B cell (primary cell): ENCODE results near the gene NPM3. TPM values are rescaled to one million over a fixed set of nuclear protein-coding genes. Genes with fewer than 3 reads are reported as not detected.

ENCODE experiments used
- ATAC-seq: fragments of 200-7000 bp; cut with Tn5 transposase; one replicate; pipeline ENCODE4 v1.10.0; 2021; ENCODE audit warnings: low read depth, mild to moderate bottlenecking, moderate number of reproducible peaks, moderate library complexity
- CTCF ChIA-PET: fragments of 350-600 bp; sonication (Branson Sonifier 250); formaldehyde crosslinking; loops from one replicate; lab custom pipeline; 2021; ENCODE audit warnings: antibody characterized with exemption, inconsistent platforms; lab: Charles Lee
- POLR2A ChIA-PET: fragments of 350-600 bp; sonication (Branson Sonifier 250); formaldehyde crosslinking; loops from one replicate; lab custom pipeline; 2021; ENCODE audit warnings: antibody characterized with exemption; lab: Charles Lee
- DNase-seq: peaks from one replicate; pipeline ENCODE4 v3.0.0; 2013
- H2AFZ ChIP-seq: 2 replicates; pipeline ENCODE4 v1.6.1; 2012; ENCODE audit warnings: mild to moderate bottlenecking, low read depth, low read length; ENCODE audit not compliant: insufficient read depth, poor library complexity, severe bottlenecking
- H3K27ac ChIP-seq, 2 donors: 1 replicate in 1 of 2; 2 replicates in 1 of 2; pipeline ENCODE4 v1.5.1; 2012 to 2013; ENCODE audit warnings: low read length in 2 of 2, mild to moderate bottlenecking in 2 of 2, moderate library complexity in 1 of 2
- H3K27me3 ChIP-seq, 4 experiments: fragments of 200-600 bp in 1 of 4; sonication (generic) in 1 of 4; replicated peaks in 1 of 4; 1 replicate in 2 of 4; 2 replicates in 2 of 4; pipeline versions ENCODE4 v1.6.1 to v1.7.0; 2013 to 2016; ENCODE audit warnings: low read length in 3 of 4, mild to moderate bottlenecking in 2 of 4, mixed read lengths in 1 of 4, moderate library complexity in 1 of 4; ENCODE audit not compliant: insufficient read depth in 4 of 4, control insufficient read depth in 3 of 4; ENCODE audit errors: control extremely low read depth in 1 of 4
- H3K36me3 ChIP-seq, 2 experiments: replicated peaks in 1 of 2; 1 replicate in 1 of 2; 2 replicates in 1 of 2; pipeline versions ENCODE4 v1.6.1 to v1.7.1; 2013; ENCODE audit warnings: low read length in 1 of 2; ENCODE audit not compliant: insufficient read depth in 2 of 2, control insufficient read depth in 1 of 2; ENCODE audit errors: control extremely low read depth in 1 of 2, extremely low read depth in 1 of 2
- H3K4me1 ChIP-seq, 2 donors: fragments of 200-600 bp in 1 of 2; sonication (generic) in 1 of 2; 1 replicate in 1 of 2; 2 replicates in 1 of 2; pipeline versions ENCODE4 v1.5.1 to v1.6.1; 2013 to 2017; ENCODE audit warnings: low read length in 2 of 2; ENCODE audit not compliant: control insufficient read depth in 2 of 2, insufficient read depth in 2 of 2
- H3K4me2 ChIP-seq: replicated peaks from 2 replicates; pipeline ENCODE3; 2012; ENCODE audit warnings: mild to moderate bottlenecking, low read depth, low read length; ENCODE audit not compliant: poor library complexity, severe bottlenecking
- H3K4me3 ChIP-seq, 5 experiments: fragments of 200-600 bp in 1 of 5; sonication (generic) in 1 of 5; 1 replicate in 3 of 5; 2 replicates in 2 of 5; pipeline versions ENCODE4 v1.5.1 to v1.7.0; 2011 to 2016; ENCODE audit warnings: low read length in 4 of 5, mild to moderate bottlenecking in 4 of 5, low read depth in 2 of 5, control low read depth in 1 of 5, moderate library complexity in 1 of 5; ENCODE audit not compliant: insufficient read depth in 1 of 5; ENCODE audit errors: control extremely low read depth in 1 of 5, extremely low read depth in 1 of 5
- H3K79me2 ChIP-seq: fragments of 200-600 bp; sonication (generic); one replicate; pipeline ENCODE4 v1.6.0; 2016; ENCODE audit warnings: low read length; ENCODE audit not compliant: control insufficient read depth, insufficient read depth
- H3K9ac ChIP-seq: fragments of 200-600 bp; sonication (generic); 2 replicates; pipeline ENCODE4 v1.6.1; 2017; ENCODE audit warnings: mild to moderate bottlenecking, low read length, moderate library complexity
- H3K9me3 ChIP-seq, 3 donors: one replicate each; pipeline versions ENCODE4 v1.6.1 to v1.7.1; 2013; ENCODE audit warnings: low read length in 2 of 3; ENCODE audit not compliant: control insufficient read depth in 2 of 3, insufficient read depth in 1 of 3; ENCODE audit errors: control extremely low read depth in 1 of 3
- H4K20me1 ChIP-seq: 2 replicates; pipeline ENCODE4 v1.6.0; 2012; ENCODE audit warnings: mild to moderate bottlenecking, low read length; ENCODE audit not compliant: insufficient read depth, control insufficient read depth, poor library complexity, severe bottlenecking
- H3K27ac Mint-ChIP-seq: one replicate; pipeline ENCODE4 v1.8.0; 2021; ENCODE audit warnings: mixed read lengths
- H3K27me3 Mint-ChIP-seq: one replicate; pipeline ENCODE4 v1.8.0; 2021; ENCODE audit warnings: mixed read lengths
- H3K4me1 Mint-ChIP-seq: one replicate; pipeline ENCODE4 v1.8.0; 2021; ENCODE audit warnings: mixed read lengths
- H3K4me3 Mint-ChIP-seq: one replicate; pipeline ENCODE4 v1.8.0; 2021; ENCODE audit warnings: mixed read lengths
- H3K9me3 Mint-ChIP-seq: one replicate; pipeline ENCODE4 v1.8.0; 2022; ENCODE audit warnings: mixed read lengths; ENCODE audit not compliant: insufficient read depth
- EZH2 ChIP-seq: IDR thresholded peaks from 2 replicates; pipeline ENCODE4 v1.6.1; 2012; ENCODE audit warnings: borderline replicate concordance, low read depth, mild to moderate bottlenecking, moderate library complexity, low read length; ENCODE audit not compliant: insufficient read depth, poor library complexity, severe bottlenecking
- WGBS: methylation state at CpG from one replicate; pipeline ENCODE4 v1.1.5; 2013; ENCODE audit warnings: missing lambda C conversion rate; ENCODE audit not compliant: insufficient coverage; 5-methylcytosine and 5-hydroxymethylcytosine counted together
- intact Hi-C: fragments of 100-400 bp; cut with micrococcal nuclease; formaldehyde crosslinking; loops from one replicate; pipeline ENCODE4 v1.10.0; 2022
- polyA plus RNA-seq: library from polyadenylated mRNA; depleted of rRNA; stranded (reverse); fragments of >200 nt; gene quantifications from 2 replicates; pipeline ENCODE4 v1.2.3, GENCODE V29; 2012
- total RNA-seq, 2 donors: library from RNA; stranded (reverse); fragments of 120-200 nt in 1 of 2; gene quantifications; 1 replicate in 1 of 2; 2 replicates in 1 of 2; pipeline versions ENCODE4 v1.2.3 to v1.2.4, GENCODE V29; 2013 to 2022
- TF ChIP-seq, protein P1 (sequence below): fragments of 200-600 bp; IDR thresholded peaks from one replicate; pipeline ENCODE4 v1.8.0; 2022; ENCODE audit warnings: antibody characterized with exemption, mild to moderate bottlenecking

The NPM3 gene
- total and polyA plus RNA-seq, 2 donors (not counting 1 experiment from before 2014, with no cell fraction given): 7.7 to 13.5 TPM

DNA sequence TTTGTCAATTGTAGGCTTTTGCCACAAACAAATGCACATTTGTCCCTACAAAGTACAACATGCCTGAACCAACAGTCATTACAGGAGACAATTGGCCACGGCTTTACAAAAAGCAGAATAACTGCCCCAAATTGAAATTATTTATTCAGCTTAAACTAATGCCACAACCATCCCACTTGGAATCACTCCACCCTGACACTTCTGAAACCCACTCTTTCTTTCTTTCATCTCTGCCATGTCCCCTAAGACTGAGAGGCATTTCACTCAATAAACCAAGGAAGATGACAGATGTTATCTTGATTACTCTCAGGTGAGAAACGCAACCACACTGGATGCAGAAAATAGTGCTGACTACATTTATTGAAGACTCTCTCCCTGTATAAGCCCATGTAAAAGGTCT, 2.6 kb upstream of the NPM3 start:
- ATAC-seq (no peak), DNase-seq (no peak)
- Histone ChIP-seq H3K79me2 (peaks cover 16% of the 10 kb centered on the region), H3K4me1 (peaks cover 13 to 31% of the 10 kb centered on the region in 2 donors), H3K9ac (no peak overlapping the region), H3K9me3 (no peaks in the 10 kb centered on the region), H3K4me2 (no peak overlapping the region), H2AFZ (no peak overlapping the region), H3K4me3 (no peak overlapping the region), H3K36me3 (peaks cover 0 to 60% of the 10 kb centered on the region in 2 experiments), H4K20me1 (peaks cover 56% of the 10 kb centered on the region), H3K27ac (no peak overlapping the region), H3K27me3 (no peaks in the 10 kb centered on the region)
- ChIA-PET CTCF (interaction anchor here (0.6 to 4.4 kb wide), 4 partner anchors 11 to 224 kb away, joined by 3 to 21 read pairs (median 3); no protein-coding TSS in a partner anchor), POLR2A (no interaction called here)
- Mint-ChIP-seq H3K27me3 (no peaks in the 10 kb centered on the region), H3K27ac (no peak overlapping the region), H3K9me3 (no peaks in the 10 kb centered on the region), H3K4me3 (no peak overlapping the region), H3K4me1 (peaks cover 38% of the 10 kb centered on the region)
- intact Hi-C loops: no loop called here
- 85% methylated on average over 2 of the region's 2 CpGs for WGBS
- no peak for TF ChIP-seq EZH2
- TF ChIP-seq, protein P1, sequence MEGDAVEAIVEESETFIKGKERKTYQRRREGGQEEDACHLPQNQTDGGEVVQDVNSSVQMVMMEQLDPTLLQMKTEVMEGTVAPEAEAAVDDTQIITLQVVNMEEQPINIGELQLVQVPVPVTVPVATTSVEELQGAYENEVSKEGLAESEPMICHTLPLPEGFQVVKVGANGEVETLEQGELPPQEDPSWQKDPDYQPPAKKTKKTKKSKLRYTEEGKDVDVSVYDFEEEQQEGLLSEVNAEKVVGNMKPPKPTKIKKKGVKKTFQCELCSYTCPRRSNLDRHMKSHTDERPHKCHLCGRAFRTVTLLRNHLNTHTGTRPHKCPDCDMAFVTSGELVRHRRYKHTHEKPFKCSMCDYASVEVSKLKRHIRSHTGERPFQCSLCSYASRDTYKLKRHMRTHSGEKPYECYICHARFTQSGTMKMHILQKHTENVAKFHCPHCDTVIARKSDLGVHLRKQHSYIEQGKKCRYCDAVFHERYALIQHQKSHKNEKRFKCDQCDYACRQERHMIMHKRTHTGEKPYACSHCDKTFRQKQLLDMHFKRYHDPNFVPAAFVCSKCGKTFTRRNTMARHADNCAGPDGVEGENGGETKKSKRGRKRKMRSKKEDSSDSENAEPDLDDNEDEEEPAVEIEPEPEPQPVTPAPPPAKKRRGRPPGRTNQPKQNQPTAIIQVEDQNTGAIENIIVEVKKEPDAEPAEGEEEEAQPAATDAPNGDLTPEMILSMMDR: no peak

DNA sequence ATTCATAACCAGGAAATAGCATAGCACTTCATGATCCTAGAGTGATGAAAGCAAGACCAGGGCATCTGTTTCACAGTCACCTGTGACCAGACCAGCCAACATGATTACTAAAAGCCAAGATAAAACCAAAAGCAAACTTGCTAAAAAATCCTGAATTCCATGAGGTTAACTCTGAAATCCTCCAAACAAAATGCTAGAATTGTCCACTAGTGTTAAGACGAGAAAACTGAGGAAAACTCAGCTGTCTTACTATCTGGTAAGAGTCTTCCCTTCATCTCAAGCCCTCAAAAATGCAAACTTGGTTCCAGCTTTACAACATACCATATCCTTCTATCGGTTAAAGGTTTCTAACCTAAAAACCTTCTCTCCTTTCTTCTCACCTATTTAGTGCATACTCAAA, 1.3 kb upstream of the NPM3 start:
- Histone ChIP-seq H3K9ac (no peak overlapping the region), H3K79me2 (peaks cover 21% of the 10 kb centered on the region), H3K4me1 (peaks cover 19 to 43% of the 10 kb centered on the region in 2 donors), H3K4me2 (no peak overlapping the region), H3K27me3 (peaks cover 0 to under 1% (median 0%) of the 10 kb centered on the region in 4 experiments), H2AFZ (no peak overlapping the region), H3K36me3 (peaks cover 0 to 49% of the 10 kb centered on the region in 2 experiments), H3K4me3 (no peak overlapping the region), H3K27ac (peak overlapping the region in 1 of 2 donors; percentile 69), H3K9me3 (no peaks in the 10 kb centered on the region), H4K20me1 (peaks cover 55% of the 10 kb centered on the region)
- ChIA-PET POLR2A (interaction anchor here (0.6 to 2.4 kb wide), 2 partner anchors 34 to 92 kb away, joined by 5 to 9 read pairs; partner anchors contain the start of gene OGA), CTCF (interaction anchor here (0.7 to 5.0 kb wide), 10 partner anchors 9 to 288 kb away, joined by 3 to 48 read pairs (median 4); partner anchors contain the start of gene OGA)
- ATAC-seq: no peak
- intact Hi-C loops: loop anchor here (5.0 kb wide), 1 partner anchor 197 kb away; the partner anchor contains the start of genes DPCD and POLL
- H3K9me3 Mint-ChIP-seq: no peaks in the 10 kb centered on the region
- no peaks in the 10 kb centered on the region for H3K27me3 Mint-ChIP-seq
- H3K4me1 Mint-ChIP-seq: peaks cover 44% of the 10 kb centered on the region
- WGBS: 100% methylated on average over 1 of the region's 2 CpGs
- no peak for TF ChIP-seq EZH2
- TF ChIP-seq, protein P1: no peak
- H3K27ac Mint-ChIP-seq: peak overlapping the region; percentile 80
- no peak for DNase-seq
- peak overlapping the region; percentile 99 for H3K4me3 Mint-ChIP-seq
